GM12878 (cell line): ENCODE measurements around the gene AGK. TPM values are rescaled to one million over a fixed set of nuclear protein-coding genes. Genes with fewer than 3 reads are reported as not detected.
A peak's percentile ranks its signal among the peaks of the same experiment; 100 is the strongest.

Experiments used
- ATAC-seq: fragments of 200-7000 bp; cut with Tn5 transposase; 3 replicates; pipeline ENCODE4 v1.9.1; 2020; ENCODE audit warnings: mild to moderate bottlenecking, moderate library complexity
- BruUV-seq: library from RNA; stranded (reverse); fragments of 400-500 nt; replicated peaks from 2 replicates; lab custom pipeline; 2021; lab: Mats Ljungman, UMichigan
- CTCF ChIA-PET: fragments of 300-600 bp; sonication (Branson Sonifier 250); formaldehyde crosslinking; extraction: SDS; loops from one replicate; lab custom pipeline; 2021; ENCODE audit warnings: inconsistent platforms; lab: Yijun Ruan, JAX
- POLR2A ChIA-PET: fragments of 350-600 bp; formaldehyde crosslinking; extraction: SDS; loops from one replicate; lab custom pipeline; 2021; ENCODE audit warnings: inconsistent platforms; lab: Charles Lee
- RAD21 ChIA-PET: fragments of 300-600 bp; sonication (Branson Sonifier 250); formaldehyde crosslinking; loops from one replicate; lab custom pipeline; 2023; ENCODE audit warnings: antibody characterized with exemption; ENCODE audit not compliant: unreplicated experiment; lab: Charles Lee
- SMC1A ChIA-PET: fragments of 300-600 bp; sonication (Branson Sonifier 250); formaldehyde crosslinking; loops from one replicate; lab custom pipeline; 2023; ENCODE audit not compliant: unreplicated experiment, uncharacterized antibody; lab: Charles Lee
- DNase-seq: peaks from one replicate; pipeline ENCODE4 v3.0.0-alpha.2; 2011; ENCODE audit warnings: low read depth, low spot score
- FAIRE-seq: peaks from 3 replicates; lab custom pipeline; 2011; peaks lifted over from hg19 to GRCh38; lab: Jason Lieb, UNC
- H2AFZ ChIP-seq: 2 replicates; pipeline ENCODE4 v1.6.0; 2011; ENCODE audit warnings: low read depth, low read length, control low read depth; ENCODE audit not compliant: control insufficient read depth
- H3K27ac ChIP-seq: 2 replicates; pipeline ENCODE4 v1.5.1; 2011; ENCODE audit warnings: control low read depth; ENCODE audit not compliant: control insufficient read depth, insufficient read depth
- H3K27me3 ChIP-seq, 2 experiments: replicated peaks in 1 of 2; 2 replicates each; pipeline versions ENCODE4 v1.6.0 to v1.6.1; 2011; ENCODE audit warnings: low read length in 1 of 2; ENCODE audit not compliant: control insufficient read depth in 2 of 2, insufficient read depth in 2 of 2
- H3K36me3 ChIP-seq, 2 experiments: 2 replicates each; pipeline ENCODE4 v1.5.1; 2011; ENCODE audit warnings: low read length in 1 of 2; ENCODE audit not compliant: control insufficient read depth in 2 of 2, insufficient read depth in 2 of 2
- H3K4me1 ChIP-seq: 2 replicates; pipeline ENCODE4 v1.6.1; 2011; ENCODE audit warnings: mild to moderate bottlenecking, low read length, moderate library complexity, mixed read lengths; ENCODE audit not compliant: control insufficient read depth, insufficient read depth
- H3K4me2 ChIP-seq: 2 replicates; pipeline ENCODE4 v1.6.0; 2011; ENCODE audit warnings: control low read depth; ENCODE audit not compliant: control insufficient read depth, insufficient read depth
- H3K4me3 ChIP-seq: fragments of 200-600 bp; sonication (generic); 2 replicates; pipeline ENCODE4 v1.5.1; 2016
- H3K79me2 ChIP-seq: 2 replicates; pipeline ENCODE4 v1.6.0; 2011; ENCODE audit warnings: low read length; ENCODE audit not compliant: control insufficient read depth, insufficient read depth
- H3K9ac ChIP-seq: 2 replicates; pipeline ENCODE4 v1.8.0; 2011; ENCODE audit warnings: low read length, control low read depth, mixed read lengths; ENCODE audit not compliant: control insufficient read depth, insufficient read depth
- H3K9me3 ChIP-seq: replicated peaks from 3 replicates; pipeline ENCODE4 v1.5.1; 2011; ENCODE audit warnings: mild to moderate bottlenecking, low read length; ENCODE audit not compliant: control insufficient read depth, insufficient read depth
- H4K20me1 ChIP-seq: 2 replicates; pipeline ENCODE4 v1.6.0; 2011; ENCODE audit not compliant: control insufficient read depth, insufficient read depth
- FOXM1 ChIP-seq: IDR thresholded peaks from 2 replicates; pipeline ENCODE4 v1.6.1; 2012; ENCODE audit warnings: low read depth, mild to moderate bottlenecking, inconsistent platforms, low read length, moderate library complexity
- GATAD2B ChIP-seq: fragments of 450-650 bp; conservative IDR thresholded peaks from 2 replicates; pipeline ENCODE4 v1.6.1; 2017; ENCODE audit warnings: low read depth, mild to moderate bottlenecking, moderate library complexity
- IRF4 ChIP-seq: IDR thresholded peaks from 2 replicates; pipeline ENCODE4 v1.6.1; 2011; ENCODE audit warnings: low read depth, low read length
- KLF5 ChIP-seq: fragments of 450-650 bp; IDR thresholded peaks from 2 replicates; pipeline ENCODE4 v1.6.1; 2014; ENCODE audit warnings: mild to moderate bottlenecking; ENCODE audit not compliant: partially characterized antibody
- MXI1 ChIP-seq: fragments of 150-350 bp; IDR thresholded peaks from 2 replicates; pipeline ENCODE4 v1.6.1; 2011; ENCODE audit warnings: low read depth, mild to moderate bottlenecking, inconsistent platforms, low read length, improper control_type of control experiment
- RBBP5 ChIP-seq: fragments of 200-600 bp; sonication (generic); conservative IDR thresholded peaks from 2 replicates; pipeline ENCODE4 v1.6.1; 2016
- SIN3A ChIP-seq: IDR thresholded peaks from 2 replicates; pipeline ENCODE4 v1.6.1; 2012; ENCODE audit warnings: low read depth, low read length, improper control_type of control experiment
- SMARCA5 ChIP-seq: fragments of 450-650 bp; IDR thresholded peaks from 2 replicates; pipeline ENCODE4 v1.6.1; 2017; ENCODE audit warnings: mild to moderate bottlenecking
- WGBS: methylation state at CpG from one replicate; pipeline ENCODE4 v1.1.6; 2016; ENCODE audit warnings: low lambda C conversion rate; ENCODE audit not compliant: insufficient replicate concordance, insufficient coverage; ENCODE audit errors: missing lambda C conversion rate; 5-methylcytosine and 5-hydroxymethylcytosine counted together
- in situ Hi-C: fragments of 300-500 bp; cut with MboI; formaldehyde crosslinking; loops from 9 replicates; pipeline ENCODE4 v1.14.3; 2018; ENCODE audit warnings: mixed read lengths
- intact Hi-C: fragments of 100-400 bp; cut with micrococcal nuclease; formaldehyde crosslinking; loops from one replicate; pipeline ENCODE4 v1.14.2; 2022; ENCODE audit not compliant: unreplicated experiment
- polyA plus RNA-seq, 11 experiments: library from polyadenylated mRNA; depleted of rRNA in 4 of 11; unstranded in 6 of 11; stranded (reverse) in 5 of 11; fragments of >200 nt; fragmentation: Nextera tagmentation in 4 of 11; fragmentation: Illumina TruSeq in 1 of 11; extraction: Ambion mirVana in 4 of 11; extraction: Trizol in 1 of 11; gene quantifications; 1 replicate in 1 of 11; 2 replicates in 10 of 11; pipeline versions ENCODE4 v1.2.1 to v1.2.3, GENCODE V29; 2011 to 2016; ENCODE audit warnings: inconsistent platforms in 2 of 11, missing spikeins in 2 of 11, low read depth in 1 of 11
- total RNA-seq, 4 experiments: library from RNA; depleted of rRNA in 3 of 4; stranded (reverse); fragments of >200 nt in 3 of 4; fragmentation: Illumina TruSeq in 1 of 4; extraction: Trizol in 1 of 4; gene quantifications; 2 replicates each; pipeline versions ENCODE4 v1.2.1 to v1.2.3, GENCODE V29; 2013 to 2021
- TF ChIP-seq, protein P1 (sequence below), 3 experiments: IDR thresholded peaks in 2 of 3; conservative IDR thresholded peaks in 1 of 3; 2 replicates each; pipeline ENCODE4 v1.5.1; 2011; ENCODE audit warnings: low read depth in 3 of 3, low read length in 3 of 3, mild to moderate bottlenecking in 3 of 3, control low read depth in 2 of 3, moderate library complexity in 2 of 3, inconsistent platforms in 1 of 3, mixed read lengths in 1 of 3; ENCODE audit not compliant: control insufficient read depth in 2 of 3, insufficient read depth in 1 of 3; ENCODE audit errors: extremely low read depth in 1 of 3
- TF ChIP-seq, protein P2 (sequence below): IDR thresholded peaks from 2 replicates; pipeline ENCODE4 v1.6.1; 2011; ENCODE audit warnings: low read depth, low read length, improper control_type of control experiment, borderline replicate concordance

The AGK gene
- total and polyA plus RNA-seq, 10 of the 15 experiments (the other 5 are each of a cell fraction or from before 2014, with no cell fraction given), result 32.5 to 85.6 (median 47.8) TPM

DNA sequence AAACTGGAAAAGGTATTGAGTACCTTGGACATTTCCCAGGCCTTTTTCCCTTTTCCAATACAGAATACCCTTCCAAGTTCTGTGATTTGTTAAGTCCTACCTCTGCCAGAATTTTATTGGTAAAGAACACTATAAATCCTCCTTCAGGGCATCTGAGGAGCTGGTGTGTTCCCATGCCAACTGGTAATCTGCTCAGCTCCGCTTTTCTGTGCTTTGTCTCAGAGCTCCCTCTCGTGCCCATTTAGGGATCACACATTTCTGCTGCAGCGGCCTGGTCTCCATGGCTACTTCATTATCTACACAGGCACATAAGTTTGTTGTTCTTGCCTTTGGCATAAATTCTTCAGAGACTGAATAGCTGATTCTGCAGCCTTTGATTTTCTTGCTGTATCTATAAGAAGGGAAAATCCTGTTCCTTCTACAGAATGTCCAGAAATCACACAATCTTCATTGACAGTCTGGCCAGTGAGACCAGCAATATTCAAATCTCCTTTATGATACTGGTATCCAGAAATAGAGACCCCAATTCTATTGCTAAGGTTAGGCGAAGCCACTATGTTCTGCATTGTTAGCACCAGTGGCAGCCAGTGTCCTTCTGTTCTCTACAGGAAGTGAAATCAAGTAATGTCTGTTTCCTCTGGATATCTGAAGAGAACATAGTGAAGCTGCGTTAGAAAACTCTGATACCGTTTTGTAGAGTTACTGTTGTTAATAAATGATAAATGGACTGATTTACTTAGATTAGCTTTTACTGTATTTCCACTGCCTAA is 98.8 kb downstream of the AGK start (continued):
- TF ChIP-seq, protein P1, sequence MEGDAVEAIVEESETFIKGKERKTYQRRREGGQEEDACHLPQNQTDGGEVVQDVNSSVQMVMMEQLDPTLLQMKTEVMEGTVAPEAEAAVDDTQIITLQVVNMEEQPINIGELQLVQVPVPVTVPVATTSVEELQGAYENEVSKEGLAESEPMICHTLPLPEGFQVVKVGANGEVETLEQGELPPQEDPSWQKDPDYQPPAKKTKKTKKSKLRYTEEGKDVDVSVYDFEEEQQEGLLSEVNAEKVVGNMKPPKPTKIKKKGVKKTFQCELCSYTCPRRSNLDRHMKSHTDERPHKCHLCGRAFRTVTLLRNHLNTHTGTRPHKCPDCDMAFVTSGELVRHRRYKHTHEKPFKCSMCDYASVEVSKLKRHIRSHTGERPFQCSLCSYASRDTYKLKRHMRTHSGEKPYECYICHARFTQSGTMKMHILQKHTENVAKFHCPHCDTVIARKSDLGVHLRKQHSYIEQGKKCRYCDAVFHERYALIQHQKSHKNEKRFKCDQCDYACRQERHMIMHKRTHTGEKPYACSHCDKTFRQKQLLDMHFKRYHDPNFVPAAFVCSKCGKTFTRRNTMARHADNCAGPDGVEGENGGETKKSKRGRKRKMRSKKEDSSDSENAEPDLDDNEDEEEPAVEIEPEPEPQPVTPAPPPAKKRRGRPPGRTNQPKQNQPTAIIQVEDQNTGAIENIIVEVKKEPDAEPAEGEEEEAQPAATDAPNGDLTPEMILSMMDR (IDR thresholded peaks at IDR 0.05 in 2 of 3, conservative IDR thresholded peaks at IDR 0.05 in 1 of 3; ENCODE audit: control insufficient read depth in 2 of 3, extremely low read depth in 1 of 3, insufficient read depth in 1 of 3, low read depth in 3 of 3, low read length in 3 of 3), result peak; percentile 65 to 87 (median 78)
- TF ChIP-seq MXI1 (peak; percentile 60; the same call in 1 of the 2 replicates), FOXM1 (0 out of 2 replicates have a peak, but pooled peaks have one; percentile 38), SMARCA5 (0 out of 2 replicates have a peak, but pooled peaks have one; percentile 29), SIN3A (peak; percentile 54; the same call in 1 of the 2 replicates), IRF4 (no peak)

DNA sequence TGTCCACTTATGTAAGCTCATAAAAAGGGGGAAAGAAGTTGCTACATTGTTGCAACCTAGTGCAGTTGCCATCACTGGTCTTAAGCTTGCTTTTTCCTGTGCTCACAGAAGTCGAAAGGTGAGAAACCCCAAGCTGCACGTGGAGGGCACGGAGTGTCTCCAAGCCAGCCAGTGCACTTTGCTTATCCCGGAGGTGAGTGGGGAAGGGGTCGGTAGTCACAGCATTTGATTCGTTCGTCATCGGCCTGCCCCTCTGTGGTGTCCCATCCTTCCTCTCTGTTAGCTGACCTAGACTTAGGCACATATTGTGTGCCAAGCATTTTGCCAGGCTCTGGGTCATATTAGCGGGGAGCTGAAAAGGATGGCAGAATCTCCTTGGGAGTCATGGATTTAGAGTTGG is 100.2 kb downstream of the AGK start:
- WGBS, result 94% methylated on average over 9 of the region's 9 CpGs
- Histone ChIP-seq H4K20me1 (no peaks in the 10 kb centered on the region), H3K79me2 (no peaks in the 10 kb centered on the region), H3K4me2 (no peak overlapping the region), H3K4me3 (no peak overlapping the region), H3K27ac (no peak overlapping the region), H3K9ac (no peak overlapping the region), H3K27me3 (no peaks in the 10 kb centered on the region), H3K9me3 (no peaks in the 10 kb centered on the region), H2AFZ (no peak overlapping the region), H3K4me1 (peaks cover 15% of the 10 kb centered on the region), H3K36me3 (peaks cover 2 to 12% of the 10 kb centered on the region in 2 experiments; a peak in 3 of 4 replicates)
- intact Hi-C loops (loop anchor here (2.0 to 10.0 kb wide), 2 partner anchors 119 to 397 kb away; no protein-coding TSS in a partner anchor), in situ Hi-C loops (loop anchor here (10.0 kb wide), 1 partner anchor 637 kb away; the partner anchor contains the start of gene MRPS33)
- RAD21 ChIA-PET, result interaction anchor here (3.4 kb wide), 1 partner anchor 637 kb away, joined by 12 read pairs; the partner anchor contains the start of gene MRPS33
- BruUV-seq, result no TSS peak
- no peak for ATAC-seq
- no peak for DNase-seq
- CTCF ChIA-PET, result interaction anchor here (0.8 to 8.9 kb wide), 7 partner anchors 42 to 133 kb away, joined by 3 to 121 read pairs (median 5); partner anchors contain the start of genes SSBP1 and WEE2
- POLR2A ChIA-PET, result interaction anchor here (1.2 kb wide), 1 partner anchor 87 kb away, joined by 4 read pairs; the partner anchor contains the start of gene SSBP1
- TF ChIP-seq KLF5, result no peak
- no peak for TF ChIP-seq GATAD2B
- TF ChIP-seq RBBP5, result no peak
- TF ChIP-seq, protein P2, sequence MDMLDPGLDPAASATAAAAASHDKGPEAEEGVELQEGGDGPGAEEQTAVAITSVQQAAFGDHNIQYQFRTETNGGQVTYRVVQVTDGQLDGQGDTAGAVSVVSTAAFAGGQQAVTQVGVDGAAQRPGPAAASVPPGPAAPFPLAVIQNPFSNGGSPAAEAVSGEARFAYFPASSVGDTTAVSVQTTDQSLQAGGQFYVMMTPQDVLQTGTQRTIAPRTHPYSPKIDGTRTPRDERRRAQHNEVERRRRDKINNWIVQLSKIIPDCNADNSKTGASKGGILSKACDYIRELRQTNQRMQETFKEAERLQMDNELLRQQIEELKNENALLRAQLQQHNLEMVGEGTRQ, result no peak
- no peak for FAIRE-seq
- SMC1A ChIA-PET, result interaction anchor here (1.8 to 5.2 kb wide), 4 partner anchors 10 to 132 kb away, joined by 5 to 36 read pairs (median 16); partner anchors contain the start of gene AGK
